ENCODE data around the gene HES2. TPM values are rescaled to one million over a fixed set of nuclear protein-coding genes. Genes with fewer than 3 reads are reported as not detected.
"Not testable (repeated sequence)": the region's sequence is repeated elsewhere in the genome, so short reads cannot be mapped to it uniquely, and the experiment has no call there.

The HES2 gene
- total RNA-seq, 1 experiment from 2014 or later: 1.2 TPM

DNA sequence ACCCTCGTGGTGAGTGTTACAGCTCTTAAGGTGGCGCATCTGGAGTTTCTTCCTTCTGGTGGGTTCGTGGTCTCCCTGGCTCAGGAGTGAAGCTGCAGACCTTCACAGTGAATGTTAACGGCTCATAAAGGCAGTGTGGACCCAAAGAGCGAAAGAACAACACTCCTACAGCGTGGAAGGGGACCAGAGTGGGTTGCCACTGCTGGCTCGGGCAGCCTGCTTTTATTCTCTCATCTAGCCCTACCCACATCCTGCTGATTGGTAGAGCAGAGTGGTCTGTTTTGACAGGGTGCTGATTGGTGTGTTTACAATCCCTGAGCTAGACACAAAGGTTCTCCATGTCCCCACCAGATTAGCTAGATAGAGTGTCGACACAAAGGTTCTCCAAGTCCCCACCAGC is 24.6 kb downstream of the HES2 start:
- WGBS (ENCODE audit: extremely low coverage, insufficient read length, low lambda C conversion rate): no CpG with 5 or more reads among the region's 8 CpGs
- H3K4me1 ChIP-seq (ENCODE audit: insufficient read depth, low read length); H4K5ac ChIP-seq (ENCODE audit: insufficient read length, low read depth, low read length); H3T11ph ChIP-seq (ENCODE audit: low read length); H3K79me2 ChIP-seq (ENCODE audit: insufficient read depth, low read length); H2BK20ac ChIP-seq (ENCODE audit: low read depth, low read length, poor library complexity, severe bottlenecking); H3K79me1 ChIP-seq (ENCODE audit: insufficient read depth, low read depth, low read length, poor library complexity, severe bottlenecking); H3K4me2 ChIP-seq (ENCODE audit: insufficient read depth, insufficient read length, low read length); H4K8ac ChIP-seq (replicated peaks; ENCODE audit: insufficient read length, low read depth, low read length); DNase-seq; H3K27ac ChIP-seq (ENCODE audit: insufficient read length, low read depth, low read length); H2BK15ac ChIP-seq (ENCODE audit: low read depth, low read length); H3K27ac Mint-ChIP-seq; H3K14ac ChIP-seq (ENCODE audit: insufficient read depth, low read length); H3K9me3 Mint-ChIP-seq; H3K18ac ChIP-seq (ENCODE audit: insufficient read length, low read depth, low read length); H3K23ac ChIP-seq (ENCODE audit: insufficient read length, low read depth, low read length); H2BK120ac ChIP-seq (ENCODE audit: low read depth, low read length, poor library complexity, severe bottlenecking); H2AK5ac ChIP-seq (ENCODE audit: insufficient read length, low read length); H3K4ac ChIP-seq (ENCODE audit: low read depth, low read length); H4K20me1 ChIP-seq (ENCODE audit: control insufficient read depth, insufficient read depth, insufficient read length); H3K27me3 ChIP-seq (ENCODE audit: insufficient read depth, low read length); H2BK12ac ChIP-seq (ENCODE audit: insufficient read length, low read depth, low read length); H3K56ac ChIP-seq (ENCODE audit: insufficient read length, low read depth, low read length); H2BK5ac ChIP-seq (ENCODE audit: insufficient read length, low read length); H3K36me3 Mint-ChIP-seq (ENCODE audit: insufficient read depth in 1 of 3, low read depth in 3 of 3); H3K9me3 ChIP-seq (ENCODE audit: control insufficient read depth, low read depth, low read length); H2AFZ ChIP-seq (ENCODE audit: low read length); H4K91ac ChIP-seq (ENCODE audit: insufficient read length, low read depth, low read length); H3K9ac ChIP-seq (ENCODE audit: extremely low read depth, insufficient read length, low read length): not testable (repeated sequence)
- Mint-ChIP-seq H3K27me3 (ENCODE audit: low read depth) (peaks cover 28% of the 10 kb centered on the region), H3K4me1 (peaks cover 13 to 15% of the 10 kb centered on the region in 2 experiments), H3K4me3 (peak overlapping the region; percentile 5 to 51; a peak in 1 of 5 replicates)
- peaks cover 11% of the 10 kb centered on the region for H3K23me2 ChIP-seq (ENCODE audit: insufficient read length, low read depth, low read length, poor library complexity, severe bottlenecking)
